Nucleus accumbens (tissue), 56 donors: ENCODE results near the gene FLNB.

ENCODE experiments used
- DNase-seq, 56 donors: peaks; one replicate each; lab custom pipeline; 2025; lab: John Stamatoyannopoulos, UW

Gene FLNB

GRCh38 chr3:58028902-58029301 lies 20.7 kb downstream of the FLNB start:
- no peak for DNase-seq

GRCh38 chr3:58029842-58030584 lies 21.8 kb downstream of the FLNB start:
- DNase-seq, result no peak

GRCh38 chr3:58032186-58032585 lies 24.0 kb downstream of the FLNB start:
- DNase-seq, result no peak

GRCh38 chr3:58034738-58035523 lies 26.7 kb downstream of the FLNB start:
- no peak for DNase-seq

- DNase-seq, result no peak
These were observed 27.5 kb downstream of the FLNB start for GRCh38 chr3:58035524-58036255.

GRCh38 chr3:58036293-58037032 lies 28.2 kb downstream of the FLNB start:
- DNase-seq, result peak in 1 of 56 donors; percentile 4

- no peak for DNase-seq
These were observed 29.1 kb downstream of the FLNB start for GRCh38 chr3:58037141-58037910.

- DNase-seq, result peak in 1 of 56 donors; percentile 12
These were observed 30.6 kb downstream of the FLNB start for GRCh38 chr3:58038675-58039292.

GRCh38 chr3:58039601-58040000 lies 31.4 kb downstream of the FLNB start:
- no peak for DNase-seq

- no peak for DNase-seq
These were observed 33.1 kb downstream of the FLNB start for GRCh38 chr3:58041182-58041825.

- no peak for DNase-seq
These were observed 33.7 kb downstream of the FLNB start for GRCh38 chr3:58041826-58042324.

GRCh38 chr3:58042947-58043707 lies 34.9 kb downstream of the FLNB start:
- no peak for DNase-seq

- DNase-seq, result no peak
These were observed 35.7 kb downstream of the FLNB start for GRCh38 chr3:58043933-58044332.

GRCh38 chr3:58044691-58045483 lies 36.7 kb downstream of the FLNB start:
- DNase-seq, result no peak

- no peak for DNase-seq
These were observed 39.6 kb downstream of the FLNB start for GRCh38 chr3:58047826-58048225.

GRCh38 chr3:58048301-58048700 lies 40.1 kb downstream of the FLNB start:
- no peak for DNase-seq
